GM12891 (cell line): ENCODE results near the gene ADAMTSL1.

Experiments
- PAX5 ChIP-seq: IDR thresholded peaks from 2 replicates; pipeline ENCODE4 v1.6.1; 2011; ENCODE audit warnings: low read length, moderate library complexity, mild to moderate bottlenecking; ENCODE audit not compliant: insufficient read depth, severe bottlenecking
- POLR2A ChIP-seq: IDR thresholded peaks from 2 replicates; pipeline ENCODE4 v1.6.1; 2011; ENCODE audit warnings: low read depth, low read length, control low read depth
- POLR2AphosphoS5 ChIP-seq: IDR thresholded peaks from 2 replicates; pipeline ENCODE4 v1.6.1; 2011; ENCODE audit warnings: low read depth, low read length, control low read depth
- POU2F2 ChIP-seq: IDR thresholded peaks from 2 replicates; pipeline ENCODE4 v1.6.1; 2011; ENCODE audit warnings: low read depth, mild to moderate bottlenecking, control low read depth, low read length, moderate library complexity
- SPI1 ChIP-seq: IDR thresholded peaks from 2 replicates; pipeline ENCODE4 v1.6.1; 2011; ENCODE audit warnings: low read depth, low read length, control low read depth
- TAF1 ChIP-seq: IDR thresholded peaks from 2 replicates; pipeline ENCODE4 v1.6.1; 2011; ENCODE audit warnings: low read depth, low read length, control low read depth

DNA sequence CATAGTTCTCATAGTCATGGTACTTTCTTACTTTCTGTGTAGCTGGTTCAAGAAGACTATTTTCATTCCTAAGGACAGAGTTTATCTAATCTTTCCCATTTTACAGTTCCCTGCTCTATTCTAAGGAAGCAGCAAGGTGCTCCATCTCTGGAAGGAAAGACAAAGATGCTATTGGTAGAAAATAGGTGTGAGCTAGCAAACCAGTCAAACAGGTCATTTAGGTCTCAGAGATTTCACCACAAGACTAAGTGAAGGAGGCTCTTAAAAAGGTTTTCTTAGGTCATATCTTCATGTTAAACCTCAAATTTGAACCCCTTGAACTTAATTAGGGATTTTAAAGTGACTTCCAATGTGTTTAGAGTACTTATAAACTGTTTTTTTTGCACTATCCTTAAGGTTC lies 62.6 kb downstream of the ADAMTSL1 start:
- TF ChIP-seq POLR2A (no peak), TAF1 (no peak), PAX5 (no peak), POLR2AphosphoS5 (no peak), SPI1 (no peak), POU2F2 (no peak)
